CD4-positive, alpha-beta T cell (primary cell): ENCODE measurements around the gene PRKN. TPM values are rescaled to one million over a fixed set of nuclear protein-coding genes. Genes with fewer than 3 reads are reported as not detected.

ENCODE experiments used
- ATAC-seq: fragments of 200-7000 bp; cut with Tn5 transposase; one replicate; pipeline ENCODE4 v1.10.0; 2022; ENCODE audit warnings: mild to moderate bottlenecking; ENCODE audit not compliant: poor library complexity
- CTCF ChIA-PET: fragments of 350-600 bp; sonication (Branson Sonifier 250); formaldehyde crosslinking; loops from one replicate; lab custom pipeline; 2021; ENCODE audit warnings: antibody characterized with exemption, inconsistent platforms; lab: Charles Lee
- POLR2A ChIA-PET: fragments of 350-600 bp; sonication (Branson Sonifier 250); formaldehyde crosslinking; loops from one replicate; lab custom pipeline; 2021; ENCODE audit warnings: antibody characterized with exemption, inconsistent platforms; lab: Charles Lee
- DNase-seq, 14 experiments: peaks; one replicate each; pipeline ENCODE4 v3.0.0-alpha.2; 2013 to 2020; ENCODE audit warnings: mixed read lengths in 2 of 14
- H3K27ac ChIP-seq, 2 donors: one replicate each; pipeline versions ENCODE4 v1.5.1 to v1.7.0; 2013; ENCODE audit warnings: low read length in 2 of 2, low read depth in 1 of 2, mild to moderate bottlenecking in 1 of 2
- H3K27me3 ChIP-seq, 2 experiments: 1 replicate in 1 of 2; 2 replicates in 1 of 2; pipeline versions ENCODE4 v1.6.1 to v1.7.0; 2013; ENCODE audit warnings: low read length in 2 of 2, control low read depth in 1 of 2, mild to moderate bottlenecking in 1 of 2, moderate library complexity in 1 of 2; ENCODE audit not compliant: insufficient read depth in 2 of 2, control insufficient read depth in 1 of 2
- H3K36me3 ChIP-seq: one replicate; pipeline ENCODE4 v1.6.1; 2013; ENCODE audit warnings: low read length, control low read depth; ENCODE audit not compliant: insufficient read depth
- H3K4me1 ChIP-seq: one replicate; pipeline ENCODE4 v1.6.1; 2013; ENCODE audit warnings: low read length, control low read depth; ENCODE audit not compliant: insufficient read depth
- H3K4me3 ChIP-seq: one replicate; pipeline ENCODE4 v1.5.1; 2013; ENCODE audit warnings: mild to moderate bottlenecking, low read length, moderate library complexity
- H3K9me3 ChIP-seq, 2 experiments: 1 replicate in 1 of 2; 2 replicates in 1 of 2; pipeline versions ENCODE4 v1.6.1 to v1.7.0; 2013; ENCODE audit warnings: low read length in 2 of 2, mild to moderate bottlenecking in 2 of 2, control low read depth in 1 of 2, moderate library complexity in 1 of 2; ENCODE audit not compliant: control insufficient read depth in 1 of 2, insufficient read depth in 1 of 2
- H3K27ac Mint-ChIP-seq: one replicate; pipeline ENCODE4 v1.8.0; 2020; ENCODE audit warnings: mixed read lengths
- H3K27me3 Mint-ChIP-seq: one replicate; pipeline ENCODE4 v1.8.0; 2021; ENCODE audit warnings: mixed read lengths
- H3K36me3 Mint-ChIP-seq: one replicate; pipeline ENCODE4 v1.8.0; 2021; ENCODE audit warnings: low read depth, mixed read lengths
- H3K4me1 Mint-ChIP-seq: one replicate; pipeline ENCODE4 v1.8.0; 2021; ENCODE audit warnings: low read depth, mixed read lengths
- H3K4me3 Mint-ChIP-seq: one replicate; pipeline ENCODE4 v1.8.0; 2020; ENCODE audit warnings: mild to moderate bottlenecking, mixed read lengths
- H3K9me3 Mint-ChIP-seq: one replicate; pipeline ENCODE4 v1.8.0; 2020; ENCODE audit warnings: mixed read lengths
- CTCF ChIP-seq: fragments of 200-600 bp; IDR thresholded peaks from one replicate; pipeline ENCODE4 v1.8.0; 2022; ENCODE audit warnings: antibody characterized with exemption, mild to moderate bottlenecking
- intact Hi-C, 2 experiments: fragments of 100-400 bp; cut with DNase I in 1 of 2; cut with micrococcal nuclease in 1 of 2; formaldehyde crosslinking; loops; one replicate each; pipeline versions ENCODE4 v1.15.1 to v1.9.0; 2023 to 2025; cut with DNase I, micrococcal nuclease
- total RNA-seq, 174 experiments: library from RNA in 2 of 174; stranded (reverse) in 2 of 174; gene quantifications; one replicate each; pipeline ENCODE4 v1.2.3 and lab custom pipeline; 2021 to 2026

The PRKN gene
- total RNA-seq, 2 experiments from 2014 or later: 5.2 to 5.4 TPM

GRCh38 chr6:161374971-161375873, 1352.3 kb downstream of the PRKN start:
- POLR2A ChIA-PET: no interaction called here
- H3K4me1 Mint-ChIP-seq: no peaks in the 10 kb centered on the region
- H3K27me3 Mint-ChIP-seq: no peaks in the 10 kb centered on the region
- H3K9me3 Mint-ChIP-seq: no peaks in the 10 kb centered on the region
- no peak overlapping the region for H3K4me3 Mint-ChIP-seq
- DNase-seq (peak in 2 of 14 experiments; percentile 43 to 61), ATAC-seq (no peak)
- Histone ChIP-seq H3K27ac (no peak overlapping the region), H3K4me3 (no peak overlapping the region), H3K4me1 (peaks cover 5% of the 10 kb centered on the region), H3K27me3 (no peaks in the 10 kb centered on the region), H3K9me3 (no peaks in the 10 kb centered on the region), H3K36me3 (no peaks in the 10 kb centered on the region)
- H3K36me3 Mint-ChIP-seq: no peaks in the 10 kb centered on the region
- TF ChIP-seq CTCF: no peak
- CTCF ChIA-PET: interaction anchor here (1.4 to 5.4 kb wide), 2 partner anchors 19 to 445 kb away, joined by 3 to 65 read pairs; no protein-coding TSS in a partner anchor
- no peak overlapping the region for H3K27ac Mint-ChIP-seq
- intact Hi-C loops: loop anchor here (1.0 to 5.0 kb wide), 5 partner anchors 222 to 853 kb away; no protein-coding TSS in a partner anchor

- no peak for ATAC-seq
- DNase-seq: peak; percentile 16 to 72 (median 49)
- H3K4me3 ChIP-seq: no peak overlapping the region
- H3K27me3 Mint-ChIP-seq: no peaks in the 10 kb centered on the region
- no peaks in the 10 kb centered on the region for H3K9me3 ChIP-seq
- H3K4me1 ChIP-seq: peaks cover 5% of the 10 kb centered on the region
- TF ChIP-seq CTCF: peak; percentile 94
- no peaks in the 10 kb centered on the region for H3K27me3 ChIP-seq
- no peaks in the 10 kb centered on the region for H3K36me3 ChIP-seq
- H3K36me3 Mint-ChIP-seq: no peaks in the 10 kb centered on the region
- no peak overlapping the region for H3K27ac Mint-ChIP-seq
- ChIA-PET POLR2A (interaction anchor here (1.2 kb wide), 1 partner anchor 442 kb away, joined by 5 read pairs; no protein-coding TSS in a partner anchor), CTCF (interaction anchor here (0.7 to 5.4 kb wide), 8 partner anchors 8 to 444 kb away, joined by 3 to 65 read pairs (median 3); no protein-coding TSS in a partner anchor)
- H3K27ac ChIP-seq: no peak overlapping the region
- no peaks in the 10 kb centered on the region for H3K9me3 Mint-ChIP-seq
- no peaks in the 10 kb centered on the region for H3K4me1 Mint-ChIP-seq
- no peak overlapping the region for H3K4me3 Mint-ChIP-seq
- intact Hi-C loops: loop anchor here (1.0 to 5.0 kb wide), 6 partner anchors 221 to 852 kb away; no protein-coding TSS in a partner anchor
Observed at GRCh38 chr6:161373905-161374451, 1353.6 kb downstream of the PRKN start.

GRCh38 chr6:161372422-161372793, 1355.2 kb downstream of the PRKN start:
- Mint-ChIP-seq H3K27ac (no peak overlapping the region), H3K27me3 (no peaks in the 10 kb centered on the region), H3K4me3 (no peak overlapping the region), H3K36me3 (no peaks in the 10 kb centered on the region), H3K9me3 (no peaks in the 10 kb centered on the region), H3K4me1 (no peaks in the 10 kb centered on the region)
- H3K36me3 ChIP-seq: no peaks in the 10 kb centered on the region
- no peaks in the 10 kb centered on the region for H3K27me3 ChIP-seq
- TF ChIP-seq CTCF: no peak
- H3K9me3 ChIP-seq: no peaks in the 10 kb centered on the region
- H3K27ac ChIP-seq: no peak overlapping the region
- H3K4me3 ChIP-seq: no peak overlapping the region
- POLR2A ChIA-PET: no interaction called here
- ATAC-seq (no peak), DNase-seq (no peak)
- intact Hi-C loops: loop anchor here (2.0 to 5.0 kb wide), 4 partner anchors 220 to 850 kb away; no protein-coding TSS in a partner anchor
- H3K4me1 ChIP-seq: peaks cover 5% of the 10 kb centered on the region
- CTCF ChIA-PET: interaction anchor here (1.1 to 5.4 kb wide), 2 partner anchors 442 to 638 kb away, joined by 3 to 65 read pairs; no protein-coding TSS in a partner anchor
